ENCODE data around the gene LNPK. TPM values are rescaled to one million over a fixed set of nuclear protein-coding genes. Genes with fewer than 3 reads are reported as not detected.

The LNPK gene
- polyA plus RNA-seq, 1 donor from 2014 or later = 46.7 TPM

- H3K9me2 ChIP-seq (ENCODE audit: insufficient read depth, low read length) = no peaks in the 10 kb centered on the region
- H3K36me3 ChIP-seq (ENCODE audit: insufficient read depth, low read length) = no peaks in the 10 kb centered on the region
- TF ChIP-seq RAD21 (conservative IDR thresholded peaks at IDR 0.05) (no peak), CTCF (IDR thresholded peaks at IDR 0.05; ENCODE audit: poor library complexity, severe bottlenecking) (no peak), SMC3 (conservative IDR thresholded peaks at IDR 0.05; ENCODE audit: poor library complexity) (no peak), EZH2 (IDR thresholded peaks at IDR 0.05; ENCODE audit: borderline replicate concordance, insufficient read depth, low read length, poor library complexity, severe bottlenecking) (no peak), EP300 (conservative IDR thresholded peaks at IDR 0.05; ENCODE audit: poor library complexity, severe bottlenecking) (no peak), REST (IDR thresholded peaks at IDR 0.05; ENCODE audit: borderline replicate concordance) (no peak), MXI1 (conservative IDR thresholded peaks at IDR 0.05; ENCODE audit: poor library complexity, severe bottlenecking) (no peak), TAF1 (IDR thresholded peaks at IDR 0.05; ENCODE audit: low read depth) (no peak)
Observed at GRCh38 chr2:176027806-176028205, 25.7 kb upstream of the LNPK start.

GRCh38 chr2:176025932-176026331, 23.9 kb upstream of the LNPK start:
- Histone ChIP-seq H3K9ac (ENCODE audit: low read length) (no peak overlapping the region), H3K27me3 (ENCODE audit: insufficient read depth, low read depth, low read length) (no peaks in the 10 kb centered on the region), H2AFZ (ENCODE audit: low read depth, low read length) (no peak overlapping the region), H3K4me3 (ENCODE audit: low read length) (no peak overlapping the region), H3K79me2 (replicated peaks; ENCODE audit: insufficient read depth, low read length) (no peaks in the 10 kb centered on the region), H3K4me2 (ENCODE audit: low read length) (no peak overlapping the region), H3F3A (ENCODE audit: insufficient read depth, low read length, poor library complexity, severe bottlenecking) (no peaks in the 10 kb centered on the region), H3K9me3 (ENCODE audit: low read length) (no peaks in the 10 kb centered on the region), H3K36me3 (ENCODE audit: insufficient read depth, low read length) (no peaks in the 10 kb centered on the region), H3K27ac (ENCODE audit: low read length) (no peak overlapping the region), H4K20me1 (ENCODE audit: insufficient read depth) (no peaks in the 10 kb centered on the region), H3K9me2 (ENCODE audit: insufficient read depth, low read length) (no peaks in the 10 kb centered on the region)
- no peak for TF ChIP-seq SMC3 (conservative IDR thresholded peaks at IDR 0.05; ENCODE audit: poor library complexity)
- TF ChIP-seq MXI1 (conservative IDR thresholded peaks at IDR 0.05; ENCODE audit: poor library complexity, severe bottlenecking) = no peak

More at GRCh38 chr2:176027806-176028205, 25.7 kb upstream of the LNPK start:
- no peak overlapping the region for H2AFZ ChIP-seq (ENCODE audit: low read depth, low read length)
- H3K79me2 ChIP-seq (replicated peaks; ENCODE audit: insufficient read depth, low read length) = no peaks in the 10 kb centered on the region
- no peak overlapping the region for H3K4me3 ChIP-seq (ENCODE audit: low read length)
- no peaks in the 10 kb centered on the region for H3K9me3 ChIP-seq (ENCODE audit: low read length)
- H3K4me2 ChIP-seq (ENCODE audit: low read length) = no peak overlapping the region
- no peak overlapping the region for H3K9ac ChIP-seq (ENCODE audit: low read length)
- H3K27me3 ChIP-seq (ENCODE audit: insufficient read depth, low read depth, low read length) = no peaks in the 10 kb centered on the region
- H3K27ac ChIP-seq (ENCODE audit: low read length) = no peak overlapping the region
- H3F3A ChIP-seq (ENCODE audit: insufficient read depth, low read length, poor library complexity, severe bottlenecking) = no peaks in the 10 kb centered on the region
- no peaks in the 10 kb centered on the region for H4K20me1 ChIP-seq (ENCODE audit: insufficient read depth)

GRCh38 chr2:176024083-176024482, 22.0 kb upstream of the LNPK start:
- H3F3A ChIP-seq (ENCODE audit: insufficient read depth, low read length, poor library complexity, severe bottlenecking) = no peaks in the 10 kb centered on the region
- no peak overlapping the region for H3K4me3 ChIP-seq (ENCODE audit: low read length)
- H3K36me3 ChIP-seq (ENCODE audit: insufficient read depth, low read length) = no peaks in the 10 kb centered on the region
- H3K9ac ChIP-seq (ENCODE audit: low read length) = no peak overlapping the region
- no peak overlapping the region for H3K27ac ChIP-seq (ENCODE audit: low read length)
- no peak overlapping the region for H2AFZ ChIP-seq (ENCODE audit: low read depth, low read length)
- no peak for TF ChIP-seq SMC3 (conservative IDR thresholded peaks at IDR 0.05; ENCODE audit: poor library complexity)
- no peak for TF ChIP-seq POLR2AphosphoS5 (IDR thresholded peaks at IDR 0.05)
- TF ChIP-seq TAF1 (IDR thresholded peaks at IDR 0.05; ENCODE audit: low read depth) = no peak
- no peaks in the 10 kb centered on the region for H3K27me3 ChIP-seq (ENCODE audit: insufficient read depth, low read depth, low read length)
- no peaks in the 10 kb centered on the region for H3K9me2 ChIP-seq (ENCODE audit: insufficient read depth, low read length)
- H3K9me3 ChIP-seq (ENCODE audit: low read length) = no peaks in the 10 kb centered on the region
- no peaks in the 10 kb centered on the region for H3K79me2 ChIP-seq (replicated peaks; ENCODE audit: insufficient read depth, low read length)
- no peaks in the 10 kb centered on the region for H4K20me1 ChIP-seq (ENCODE audit: insufficient read depth)
- no peak overlapping the region for H3K4me2 ChIP-seq (ENCODE audit: low read length)
